Stomach (tissue), 9 donors: ENCODE measurements around the gene NELFE. TPM values are rescaled to one million over a fixed set of nuclear protein-coding genes. Genes with fewer than 3 reads are reported as not detected.

Experiments used
- DNase-seq, 2 donors: peaks; one replicate each; pipeline versions ENCODE4 v3.0.0 to v3.0.0-alpha.2; 2013 to 2019
- H3K27ac ChIP-seq, 5 donors: fragments of 200-600 bp in 4 of 5; sonication (generic) in 4 of 5; one replicate each; pipeline ENCODE4 v1.5.1; 2013 to 2019; ENCODE audit warnings: mild to moderate bottlenecking in 1 of 5, moderate library complexity in 1 of 5
- H3K27me3 ChIP-seq, 3 donors: fragments of 200-600 bp; sonication (generic); one replicate each; pipeline ENCODE4 v1.5.1; 2017 to 2019; ENCODE audit warnings: mixed run types in 1 of 3
- H3K36me3 ChIP-seq, 4 donors: fragments of 200-600 bp; sonication (generic); 1 replicate in 3 of 4; 2 replicates in 1 of 4; pipeline ENCODE4 v1.5.1; 2016 to 2019
- H3K4me1 ChIP-seq, 4 donors: fragments of 200-600 bp; sonication (generic); one replicate each; pipeline ENCODE4 v1.5.1; 2016 to 2019
- H3K4me3 ChIP-seq, 4 donors: fragments of 200-600 bp; sonication (generic) in 3 of 4; one replicate each; pipeline ENCODE4 v1.5.1; 2016 to 2019; ENCODE audit warnings: mild to moderate bottlenecking in 1 of 4
- H3K9me3 ChIP-seq, 4 donors: fragments of 200-600 bp; sonication (generic); one replicate each; pipeline ENCODE4 v1.5.1; 2016 to 2019
- EP300 ChIP-seq: sonication (generic); formaldehyde crosslinking; IDR thresholded peaks from one replicate; pipeline ENCODE4 v1.6.1; 2017; ENCODE audit warnings: antibody characterized with exemption
- POLR2A ChIP-seq, 4 donors: fragments of 450-650 bp; IDR thresholded peaks; one replicate each; pipeline ENCODE4 v1.6.1; 2016; ENCODE audit warnings: antibody characterized with exemption in 4 of 4, control low read depth in 2 of 4, mild to moderate bottlenecking in 1 of 4, moderate library complexity in 1 of 4
- POLR2AphosphoS5 ChIP-seq, 3 donors: sonication (generic); formaldehyde crosslinking; IDR thresholded peaks; one replicate each; pipeline ENCODE4 v1.6.1; 2016; ENCODE audit warnings: antibody characterized with exemption in 3 of 3
- WGBS, 5 donors: extraction: QIAGEN DNeasy Blood & Tissue Kit in 3 of 5; methylation state at CpG; one replicate each; pipeline versions ENCODE4 v1.1.5 to v1.1.7; 2013 to 2018; 5-methylcytosine and 5-hydroxymethylcytosine counted together
- intact Hi-C: fragments of 100-400 bp; cut with DNase I; formaldehyde crosslinking; loops from one replicate; pipeline ENCODE4 v1.15.1; 2023; ENCODE audit warnings: low total_unique reads
- polyA plus RNA-seq, 3 donors: library from polyadenylated mRNA; stranded (reverse); fragments of 200-250 nt; gene quantifications; one replicate each; pipeline ENCODE4 v1.2.3, GENCODE V29; 2013
- total RNA-seq, 5 donors: library from RNA; depleted of rRNA; stranded (reverse); fragments of >200 nt; gene quantifications; one replicate each; pipeline versions ENCODE4 v1.1.0 to v1.2.3, GENCODE V29; 2014 to 2016
- TF ChIP-seq, protein P1 (sequence below), 7 experiments: fragments of 450-650 bp in 4 of 7; fragments of 200-600 bp in 3 of 7; sonication (generic) in 3 of 7; IDR thresholded peaks; one replicate each; pipeline ENCODE4 v1.5.1; 2016 to 2019; ENCODE audit warnings: antibody characterized with exemption in 7 of 7, control low read depth in 2 of 7, mild to moderate bottlenecking in 1 of 7
- donor health status: healthy with polysubstance abuse.
- donor health status: Bipolar disorder and iron deficiency.
- donor health status: healthy.

The NELFE gene
- total and polyA plus RNA-seq, 8 donors = 2.9 to 100 (median 51.5) TPM

DNA sequence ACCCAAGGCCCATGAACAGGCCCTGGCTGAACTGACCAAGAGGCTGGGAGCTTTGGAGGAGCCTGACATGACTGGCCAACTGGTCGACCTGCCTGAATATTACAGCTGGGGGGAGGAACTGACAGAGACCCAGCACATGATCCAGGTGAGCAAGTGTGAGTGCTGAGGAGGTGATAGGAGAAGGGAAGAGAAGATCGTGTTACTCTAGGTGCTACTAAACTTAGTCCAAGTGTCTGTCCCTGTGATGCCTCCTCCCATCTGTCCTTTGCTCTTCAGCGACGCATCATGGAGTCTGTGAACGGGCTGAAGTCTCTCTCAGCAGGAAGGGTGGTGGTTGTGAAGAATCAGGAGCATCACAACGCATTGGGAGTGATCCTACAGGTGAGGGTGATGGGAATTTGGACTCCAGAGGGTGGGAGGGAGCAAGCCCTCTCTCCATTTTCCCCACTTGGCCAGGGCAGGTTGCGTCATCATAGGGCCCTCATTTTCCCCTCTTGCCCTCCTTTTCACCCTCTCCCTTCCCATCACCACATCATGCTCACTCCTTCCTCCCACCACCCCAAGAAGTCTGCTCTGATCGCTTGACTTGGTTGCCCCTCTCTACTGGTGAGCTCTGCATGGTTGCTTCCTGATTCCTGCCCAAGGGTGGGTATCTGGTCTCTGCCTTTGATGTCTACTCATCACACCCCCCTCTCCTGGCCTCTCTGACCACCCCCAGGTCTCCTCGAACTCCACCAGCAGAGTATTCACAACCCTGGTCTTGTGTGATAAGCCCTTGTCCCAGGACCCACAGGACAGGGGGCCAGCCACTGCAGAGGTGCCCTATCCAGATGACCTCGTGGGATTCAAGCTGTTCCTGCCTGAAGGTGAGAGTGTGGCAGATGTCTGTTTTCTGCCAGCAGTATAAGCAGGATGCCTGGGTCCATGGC, 8.5 kb upstream of the NELFE start:
- 80 to 87% (median 85%) methylated on average over 10 of the region's 10 CpGs for WGBS, 5 donors
- no peak for DNase-seq
- H3K27me3 ChIP-seq = no peaks in the 10 kb centered on the region
- H3K36me3 ChIP-seq = peaks cover 69 to 87% (median 84%) of the 10 kb centered on the region in 4 donors
- no peaks in the 10 kb centered on the region for H3K9me3 ChIP-seq
- peaks cover 17 to 31% (median 21%) of the 10 kb centered on the region in 4 donors for H3K4me1 ChIP-seq
- H3K4me3 ChIP-seq = no peak overlapping the region
- TF ChIP-seq, protein P1, sequence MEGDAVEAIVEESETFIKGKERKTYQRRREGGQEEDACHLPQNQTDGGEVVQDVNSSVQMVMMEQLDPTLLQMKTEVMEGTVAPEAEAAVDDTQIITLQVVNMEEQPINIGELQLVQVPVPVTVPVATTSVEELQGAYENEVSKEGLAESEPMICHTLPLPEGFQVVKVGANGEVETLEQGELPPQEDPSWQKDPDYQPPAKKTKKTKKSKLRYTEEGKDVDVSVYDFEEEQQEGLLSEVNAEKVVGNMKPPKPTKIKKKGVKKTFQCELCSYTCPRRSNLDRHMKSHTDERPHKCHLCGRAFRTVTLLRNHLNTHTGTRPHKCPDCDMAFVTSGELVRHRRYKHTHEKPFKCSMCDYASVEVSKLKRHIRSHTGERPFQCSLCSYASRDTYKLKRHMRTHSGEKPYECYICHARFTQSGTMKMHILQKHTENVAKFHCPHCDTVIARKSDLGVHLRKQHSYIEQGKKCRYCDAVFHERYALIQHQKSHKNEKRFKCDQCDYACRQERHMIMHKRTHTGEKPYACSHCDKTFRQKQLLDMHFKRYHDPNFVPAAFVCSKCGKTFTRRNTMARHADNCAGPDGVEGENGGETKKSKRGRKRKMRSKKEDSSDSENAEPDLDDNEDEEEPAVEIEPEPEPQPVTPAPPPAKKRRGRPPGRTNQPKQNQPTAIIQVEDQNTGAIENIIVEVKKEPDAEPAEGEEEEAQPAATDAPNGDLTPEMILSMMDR (IDR thresholded peaks at IDR 0.05) = no peak
- no peak for TF ChIP-seq POLR2AphosphoS5 (IDR thresholded peaks at IDR 0.05)
- TF ChIP-seq POLR2A (IDR thresholded peaks at IDR 0.05) = no peak
- no peak for TF ChIP-seq EP300
- intact Hi-C loops = no loop called here
- H3K27ac ChIP-seq = no peak overlapping the region

DNA sequence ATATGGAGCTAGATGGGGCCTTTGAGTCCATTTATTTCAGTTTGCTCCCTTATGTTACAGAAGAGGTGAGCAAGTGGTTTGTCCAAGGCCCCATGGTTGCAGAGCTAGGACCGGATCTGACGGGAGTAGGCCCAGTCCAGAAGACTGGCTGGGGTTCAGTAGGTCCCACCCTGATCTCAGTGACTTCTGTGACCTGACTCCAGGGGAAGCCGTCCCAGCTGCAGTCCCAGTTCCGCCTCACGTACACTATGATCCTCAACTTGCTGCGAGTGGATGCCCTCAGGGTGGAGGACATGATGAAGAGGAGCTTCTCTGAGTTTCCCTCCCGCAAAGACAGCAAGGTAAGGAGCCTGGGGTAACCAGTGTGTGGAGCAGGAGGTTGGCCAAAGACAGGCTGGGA, 7.7 kb upstream of the NELFE start:
- no peaks in the 10 kb centered on the region for H3K9me3 ChIP-seq
- WGBS, 5 donors = 80 to 89% (median 86%) methylated on average over 7 of the region's 7 CpGs
- no peak overlapping the region for H3K4me3 ChIP-seq
- DNase-seq = no peak
- no peaks in the 10 kb centered on the region for H3K27me3 ChIP-seq
- H3K27ac ChIP-seq = no peak overlapping the region
- peaks cover 77 to 94% (median 92%) of the 10 kb centered on the region in 4 donors for H3K36me3 ChIP-seq
- no peak for TF ChIP-seq POLR2AphosphoS5 (IDR thresholded peaks at IDR 0.05)
- TF ChIP-seq POLR2A (IDR thresholded peaks at IDR 0.05) = no peak
- TF ChIP-seq EP300 = no peak
- TF ChIP-seq, protein P1 (IDR thresholded peaks at IDR 0.05) = no peak
- intact Hi-C loops = no loop called here
- H3K4me1 ChIP-seq = peaks cover 16 to 29% (median 20%) of the 10 kb centered on the region in 4 donors

DNA sequence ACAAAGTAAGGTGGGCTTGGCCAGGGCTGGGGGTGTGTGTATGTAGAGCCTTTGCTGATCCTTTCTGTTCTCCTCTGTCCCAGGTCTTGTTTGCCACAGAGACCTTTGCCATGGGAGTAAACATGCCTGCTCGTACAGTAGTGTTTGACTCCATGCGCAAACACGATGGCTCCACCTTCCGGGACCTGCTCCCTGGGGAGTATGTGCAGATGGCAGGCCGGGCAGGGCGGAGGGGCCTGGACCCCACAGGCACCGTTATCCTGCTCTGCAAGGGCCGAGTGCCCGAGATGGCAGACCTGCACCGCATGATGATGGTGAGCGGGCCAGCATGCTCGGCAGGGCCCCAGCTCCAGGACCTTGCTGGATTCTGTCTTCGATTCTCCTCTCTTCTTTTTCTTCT, 6.9 kb upstream of the NELFE start:
- H3K4me3 ChIP-seq = no peak overlapping the region
- no peak for DNase-seq
- TF ChIP-seq POLR2AphosphoS5 (IDR thresholded peaks at IDR 0.05) (no peak), POLR2A (IDR thresholded peaks at IDR 0.05) (no peak), EP300 (no peak)
- TF ChIP-seq, protein P1 (IDR thresholded peaks at IDR 0.05) = no peak
- intact Hi-C loops = no loop called here
- H3K36me3 ChIP-seq = peaks cover 85 to 100% (median 99%) of the 10 kb centered on the region in 4 donors
- H3K27ac ChIP-seq = no peak overlapping the region
- H3K27me3 ChIP-seq = no peaks in the 10 kb centered on the region
- peaks cover 8 to 21% (median 12%) of the 10 kb centered on the region in 4 donors for H3K4me1 ChIP-seq
- H3K9me3 ChIP-seq = no peaks in the 10 kb centered on the region
- 52 to 83% (median 67%) methylated on average over 13 of the region's 13 CpGs for WGBS, 5 donors

DNA sequence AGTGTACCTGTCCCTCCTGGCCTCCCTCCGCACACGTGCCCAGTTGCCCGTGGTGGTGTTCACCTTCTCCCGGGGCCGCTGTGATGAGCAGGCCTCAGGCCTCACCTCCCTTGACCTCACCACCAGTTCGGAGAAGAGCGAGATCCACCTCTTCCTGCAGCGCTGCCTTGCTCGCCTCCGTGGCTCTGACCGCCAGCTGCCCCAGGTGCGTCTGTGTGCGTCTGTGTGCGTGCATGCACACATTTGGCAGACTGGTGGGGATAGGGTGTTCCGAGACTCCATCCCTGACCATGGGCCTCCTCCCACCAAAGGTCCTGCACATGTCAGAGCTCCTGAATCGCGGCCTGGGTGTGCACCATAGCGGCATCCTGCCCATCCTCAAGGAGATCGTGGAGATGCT, 5.2 kb upstream of the NELFE start:
- DNase-seq = no peak
- no peak overlapping the region for H3K27ac ChIP-seq
- TF ChIP-seq, protein P1 (IDR thresholded peaks at IDR 0.05) = no peak
- no peak for TF ChIP-seq POLR2A (IDR thresholded peaks at IDR 0.05)
- TF ChIP-seq EP300 = no peak
- H3K4me3 ChIP-seq = no peak overlapping the region
- H3K4me1 ChIP-seq = peaks cover 8 to 19% (median 15%) of the 10 kb centered on the region in 4 donors
- no peaks in the 10 kb centered on the region for H3K9me3 ChIP-seq
- WGBS, 5 donors = 89 to 96% (median 94%) methylated on average over 17 to 19 of the region's 19 CpGs
- intact Hi-C loops = no loop called here
- peaks cover 76 to 90% (median 89%) of the 10 kb centered on the region in 4 donors for H3K36me3 ChIP-seq
- no peaks in the 10 kb centered on the region for H3K27me3 ChIP-seq
